CD8-positive, alpha-beta memory T cell (primary cell): ENCODE measurements around the gene FHL3. TPM values are rescaled to one million over a fixed set of nuclear protein-coding genes. Genes with fewer than 3 reads are reported as not detected.
"Not testable (repeated sequence)": the region's sequence is repeated elsewhere in the genome, so short reads cannot be mapped to it uniquely, and the experiment has no call there.

Source experiments
- CTCF ChIA-PET: fragments of 350-600 bp; sonication (Branson Sonifier 250); formaldehyde crosslinking; loops from one replicate; lab custom pipeline; 2021; ENCODE audit warnings: antibody characterized with exemption; lab: Charles Lee
- POLR2A ChIA-PET: fragments of 350-600 bp; sonication (Branson Sonifier 250); formaldehyde crosslinking; loops from one replicate; lab custom pipeline; 2021; ENCODE audit warnings: antibody characterized with exemption; lab: Charles Lee
- DNase-seq, 5 donors: peaks; one replicate each; pipeline versions ENCODE4 v3.0.0 to v3.0.0-alpha.2; 2020 to 2022; ENCODE audit warnings: mixed read lengths in 1 of 5
- H3K27ac ChIP-seq: one replicate; pipeline ENCODE4 v1.7.0; 2013; ENCODE audit warnings: low read depth, mild to moderate bottlenecking, low read length, moderate library complexity
- H3K27me3 ChIP-seq: 2 replicates; pipeline ENCODE4 v1.7.0; 2013; ENCODE audit warnings: low read length, mild to moderate bottlenecking; ENCODE audit not compliant: insufficient read depth, poor library complexity, severe bottlenecking
- H3K36me3 ChIP-seq: 2 replicates; pipeline ENCODE4 v1.7.0; 2013; ENCODE audit warnings: mild to moderate bottlenecking, low read length, moderate library complexity; ENCODE audit not compliant: insufficient read depth
- H3K4me1 ChIP-seq: 2 replicates; pipeline ENCODE4 v1.7.0; 2013; ENCODE audit warnings: mild to moderate bottlenecking, low read length, moderate library complexity; ENCODE audit not compliant: insufficient read depth
- H3K4me3 ChIP-seq: 2 replicates; pipeline ENCODE4 v1.7.0; 2013; ENCODE audit warnings: mild to moderate bottlenecking, low read length
- H3K9me3 ChIP-seq: 2 replicates; pipeline ENCODE4 v1.7.0; 2013; ENCODE audit warnings: mild to moderate bottlenecking, low read length
- H3K27ac Mint-ChIP-seq, 8 donors: one replicate each; pipeline ENCODE4 v1.8.0; 2020 to 2021; ENCODE audit warnings: mixed read lengths in 8 of 8, mild to moderate bottlenecking in 6 of 8, inconsistent platforms in 3 of 8, moderate library complexity in 3 of 8
- H3K27me3 Mint-ChIP-seq, 2 donors: one replicate each; pipeline ENCODE4 v1.8.0; 2020 to 2021; ENCODE audit warnings: mixed read lengths in 2 of 2, mild to moderate bottlenecking in 1 of 2, moderate library complexity in 1 of 2
- H3K36me3 Mint-ChIP-seq, 3 donors: one replicate each; pipeline ENCODE4 v1.8.0; 2020 to 2021; ENCODE audit warnings: mixed read lengths in 3 of 3, inconsistent platforms in 1 of 3, mild to moderate bottlenecking in 1 of 3
- H3K4me1 Mint-ChIP-seq, 3 donors: one replicate each; pipeline ENCODE4 v1.8.0; 2020 to 2021; ENCODE audit warnings: mixed read lengths in 3 of 3, inconsistent platforms in 1 of 3, mild to moderate bottlenecking in 1 of 3
- H3K4me3 Mint-ChIP-seq, 7 donors: one replicate each; pipeline ENCODE4 v1.8.0; 2020 to 2021; ENCODE audit warnings: mixed read lengths in 7 of 7, mild to moderate bottlenecking in 6 of 7, moderate library complexity in 4 of 7, inconsistent platforms in 2 of 7
- H3K9me3 Mint-ChIP-seq, 5 donors: one replicate each; pipeline ENCODE4 v1.8.0; 2020 to 2022; ENCODE audit warnings: mixed read lengths in 5 of 5, mild to moderate bottlenecking in 3 of 5, moderate library complexity in 2 of 5, inconsistent platforms in 1 of 5
- polyA plus RNA-seq: library from polyadenylated mRNA; unstranded; fragments of 300-500 nt; fragmentation: Illumina TruSeq; gene quantifications from one replicate; pipeline ENCODE4 v1.2.3, GENCODE V29; 2021
- total RNA-seq, 2 experiments: library from RNA; stranded (reverse); gene quantifications; one replicate each; pipeline ENCODE4 v1.2.3, GENCODE V29; 2021

Gene FHL3
- total and polyA plus RNA-seq, 3 experiments from 2014 or later, result 15.4 to 19.7 (median 17.5) TPM

DNA sequence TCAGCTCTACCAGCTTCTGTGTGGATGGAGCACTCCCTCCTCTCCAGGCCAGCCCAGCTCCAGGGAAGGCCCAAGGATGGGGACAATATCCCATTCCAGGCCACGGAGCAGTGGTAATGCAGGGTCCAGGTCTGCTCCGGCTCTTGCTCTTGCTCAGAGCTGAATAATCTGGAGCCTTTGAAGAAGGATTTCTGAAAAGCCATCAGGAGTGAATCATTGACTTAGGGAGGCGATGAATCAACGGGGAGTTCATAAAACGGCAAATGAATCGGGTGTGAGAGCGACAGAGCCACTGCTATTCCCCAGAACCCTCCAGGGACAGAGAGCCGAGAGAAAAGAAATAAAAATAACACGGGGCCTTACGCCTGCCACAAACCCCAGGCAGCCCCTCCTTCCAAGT lies 33.5 kb upstream of the FHL3 start:
- H3K9me3 Mint-ChIP-seq, result peaks cover 0 to 2% (median 0%) of the 10 kb centered on the region in 5 donors
- no peak overlapping the region for H3K4me3 ChIP-seq
- H3K36me3 Mint-ChIP-seq, result no peaks in the 10 kb centered on the region
- DNase-seq, result no peak
- H3K4me1 Mint-ChIP-seq, result peaks cover 1 to 6% (median 3%) of the 10 kb centered on the region in 3 donors
- H3K36me3 ChIP-seq, result no peaks in the 10 kb centered on the region
- peaks cover 22% of the 10 kb centered on the region for H3K27me3 ChIP-seq
- H3K9me3 ChIP-seq, result no peaks in the 10 kb centered on the region
- peaks cover 37 to 55% of the 10 kb centered on the region in 2 donors for H3K27me3 Mint-ChIP-seq
- CTCF ChIA-PET, result interaction anchor here (1.1 kb wide), 1 partner anchor 10 kb away, joined by 3 read pairs; no protein-coding TSS in a partner anchor
- H3K4me1 ChIP-seq, result no peaks in the 10 kb centered on the region
- no peak overlapping the region for H3K27ac Mint-ChIP-seq
- H3K4me3 Mint-ChIP-seq, result no peak overlapping the region
- POLR2A ChIA-PET, result no interaction called here
- H3K27ac ChIP-seq, result no peak overlapping the region

DNA sequence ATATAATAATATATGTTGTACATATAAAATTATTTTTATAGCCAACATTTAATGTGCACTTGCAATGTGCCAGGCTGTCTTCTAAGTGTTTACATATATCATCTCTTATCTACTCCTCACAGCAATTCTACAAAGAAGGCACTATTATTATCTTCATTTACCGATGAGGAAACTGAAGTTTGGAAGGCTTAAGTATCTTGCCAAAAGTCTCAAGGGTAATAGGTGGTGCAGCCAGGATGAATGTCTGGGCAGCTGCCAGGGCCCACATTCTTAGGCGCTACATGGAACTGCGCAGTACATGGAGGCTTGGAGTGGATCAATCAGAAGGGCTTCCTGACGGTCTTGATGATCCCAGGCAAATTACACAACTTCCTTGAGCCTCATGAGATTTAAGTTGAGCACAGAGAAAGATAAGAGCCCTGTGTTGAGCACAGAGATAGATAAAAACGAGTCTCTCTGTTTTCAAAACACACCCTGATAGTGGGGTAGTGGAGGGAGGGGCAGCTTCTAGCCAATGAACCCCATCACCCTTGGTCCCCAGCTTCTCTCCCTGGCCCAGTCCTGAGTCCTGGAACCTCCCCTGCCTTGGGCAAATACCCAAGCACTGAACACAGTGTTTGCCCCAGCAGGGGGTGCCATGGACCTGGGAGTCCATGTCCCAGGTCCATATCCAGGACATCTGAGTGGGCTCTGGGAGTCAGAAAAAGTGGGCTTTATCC lies 32.1 kb upstream of the FHL3 start:
- Histone ChIP-seq H3K27ac (no peak overlapping the region), H3K36me3 (no peaks in the 10 kb centered on the region), H3K4me1 (no peaks in the 10 kb centered on the region), H3K9me3 (no peaks in the 10 kb centered on the region), H3K4me3 (no peak overlapping the region), H3K27me3 (peaks cover 8% of the 10 kb centered on the region)
- POLR2A ChIA-PET, result no interaction called here
- Mint-ChIP-seq H3K9me3 (peaks cover 0 to 2% (median 0%) of the 10 kb centered on the region in 5 donors), H3K36me3 (no peaks in the 10 kb centered on the region), H3K4me3 (no peak overlapping the region), H3K27me3 (peaks cover 23 to 40% of the 10 kb centered on the region in 2 donors), H3K27ac (no peak overlapping the region), H3K4me1 (no peaks in the 10 kb centered on the region)
- CTCF ChIA-PET, result no interaction called here
- DNase-seq, result no peak

DNA sequence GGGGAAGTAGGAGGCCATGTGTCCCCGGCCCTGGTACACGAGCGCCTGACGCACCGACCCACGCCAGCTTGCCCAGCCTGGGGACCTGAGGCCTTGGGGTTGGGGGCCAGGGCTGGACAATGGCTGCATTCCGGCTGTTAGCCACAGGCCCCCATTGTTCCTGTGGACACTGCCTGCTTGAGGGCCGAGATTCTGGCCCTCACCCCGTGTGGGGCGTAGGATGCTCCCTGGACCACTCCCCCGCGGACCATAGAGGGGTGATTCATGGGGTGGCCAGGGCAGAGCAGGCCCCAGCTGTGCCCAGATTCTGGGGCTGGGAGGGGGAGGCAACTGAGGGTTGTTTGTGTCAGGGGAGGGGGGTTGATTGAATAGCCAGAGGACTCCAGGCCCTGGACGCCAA lies 29.6 kb upstream of the FHL3 start:
- ChIA-PET CTCF (no interaction called here), POLR2A (no interaction called here)
- H3K4me3 ChIP-seq, result no peak overlapping the region
- no peaks in the 10 kb centered on the region for H3K27me3 ChIP-seq
- peaks cover 15% of the 10 kb centered on the region for H3K4me1 ChIP-seq
- H3K36me3 Mint-ChIP-seq, result no peaks in the 10 kb centered on the region
- peaks cover 0 to 2% (median 0%) of the 10 kb centered on the region in 5 donors for H3K9me3 Mint-ChIP-seq
- H3K9me3 ChIP-seq, result no peaks in the 10 kb centered on the region
- no peak for DNase-seq
- H3K4me1 Mint-ChIP-seq, result peaks cover 13 to 18% (median 16%) of the 10 kb centered on the region in 3 donors
- H3K4me3 Mint-ChIP-seq, result no peak overlapping the region
- H3K36me3 ChIP-seq, result no peaks in the 10 kb centered on the region
- H3K27ac Mint-ChIP-seq, result no peak overlapping the region
- H3K27me3 Mint-ChIP-seq, result peaks cover 9 to 18% of the 10 kb centered on the region in 2 donors
- no peak overlapping the region for H3K27ac ChIP-seq

DNA sequence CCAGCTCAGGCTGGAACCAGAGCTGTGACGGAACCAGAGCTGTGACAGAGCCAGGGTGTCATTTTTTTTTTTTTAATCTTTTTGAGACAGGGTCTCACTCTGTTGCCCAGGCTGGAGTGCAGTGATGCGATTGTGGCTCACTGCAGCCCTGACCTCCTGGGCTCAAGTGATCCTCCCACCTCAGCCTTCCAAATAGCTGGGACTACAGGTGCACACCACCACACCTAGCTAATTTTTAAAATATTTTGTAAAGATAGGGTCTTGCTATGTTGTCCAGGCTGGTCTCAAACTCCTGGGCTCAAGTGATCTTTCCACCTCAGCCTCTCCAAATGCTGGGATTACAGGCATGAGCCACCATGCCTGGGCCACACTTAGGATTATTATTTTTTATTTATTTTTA lies 27.7 kb upstream of the FHL3 start:
- H3K4me3 Mint-ChIP-seq, H3K27me3 Mint-ChIP-seq, H3K27ac Mint-ChIP-seq, H3K27me3 ChIP-seq, H3K9me3 Mint-ChIP-seq, H3K9me3 ChIP-seq, H3K27ac ChIP-seq, H3K36me3 ChIP-seq, DNase-seq, H3K36me3 Mint-ChIP-seq, H3K4me3 ChIP-seq, POLR2A ChIA-PET: not testable (repeated sequence)
- CTCF ChIA-PET, result interaction anchor here (1.4 kb wide), 1 partner anchor 9 kb away, joined by 3 read pairs; no protein-coding TSS in a partner anchor
- H3K4me1 Mint-ChIP-seq, result peaks cover 26 to 37% (median 33%) of the 10 kb centered on the region in 3 donors
- peaks cover 29% of the 10 kb centered on the region for H3K4me1 ChIP-seq

DNA sequence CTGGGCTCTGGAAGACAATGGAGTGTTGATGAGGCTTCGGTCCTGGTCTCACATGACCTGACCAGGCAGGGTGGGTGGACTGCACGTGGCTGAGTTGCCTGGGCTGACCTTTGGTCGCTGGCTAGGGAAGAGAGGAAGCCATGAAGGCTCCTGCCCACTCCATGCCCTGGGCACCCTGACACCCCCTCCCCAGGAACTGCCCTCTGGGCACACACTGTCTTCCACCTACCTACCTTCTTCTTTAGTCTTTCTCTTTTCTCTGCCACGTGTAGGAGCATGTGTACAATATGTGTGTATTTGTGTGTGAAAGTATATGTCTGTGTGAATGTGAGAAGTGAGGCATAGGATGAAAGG lies 26.2 kb upstream of the FHL3 start:
- no peak for DNase-seq
- CTCF ChIA-PET, result no interaction called here
- H3K27me3 ChIP-seq, result no peaks in the 10 kb centered on the region
- no peaks in the 10 kb centered on the region for H3K9me3 ChIP-seq
- peak overlapping the region in 2 of 8 donors; percentile 2 to 5 for H3K27ac Mint-ChIP-seq
- H3K4me3 ChIP-seq, result no peak overlapping the region
- H3K36me3 Mint-ChIP-seq, result peaks cover 0 to 3% (median 0%) of the 10 kb centered on the region in 3 donors
- H3K4me1 Mint-ChIP-seq, result peaks cover 32 to 50% (median 38%) of the 10 kb centered on the region in 3 donors
- H3K36me3 ChIP-seq, result no peaks in the 10 kb centered on the region
- peaks cover 0 to 2% (median 0%) of the 10 kb centered on the region in 5 donors for H3K9me3 Mint-ChIP-seq
- H3K27ac ChIP-seq, result no peak overlapping the region
- peaks cover 0 to 3% of the 10 kb centered on the region in 2 donors for H3K27me3 Mint-ChIP-seq
- H3K4me1 ChIP-seq, result peaks cover 29% of the 10 kb centered on the region
- H3K4me3 Mint-ChIP-seq, result no peak overlapping the region
- POLR2A ChIA-PET, result no interaction called here

DNA sequence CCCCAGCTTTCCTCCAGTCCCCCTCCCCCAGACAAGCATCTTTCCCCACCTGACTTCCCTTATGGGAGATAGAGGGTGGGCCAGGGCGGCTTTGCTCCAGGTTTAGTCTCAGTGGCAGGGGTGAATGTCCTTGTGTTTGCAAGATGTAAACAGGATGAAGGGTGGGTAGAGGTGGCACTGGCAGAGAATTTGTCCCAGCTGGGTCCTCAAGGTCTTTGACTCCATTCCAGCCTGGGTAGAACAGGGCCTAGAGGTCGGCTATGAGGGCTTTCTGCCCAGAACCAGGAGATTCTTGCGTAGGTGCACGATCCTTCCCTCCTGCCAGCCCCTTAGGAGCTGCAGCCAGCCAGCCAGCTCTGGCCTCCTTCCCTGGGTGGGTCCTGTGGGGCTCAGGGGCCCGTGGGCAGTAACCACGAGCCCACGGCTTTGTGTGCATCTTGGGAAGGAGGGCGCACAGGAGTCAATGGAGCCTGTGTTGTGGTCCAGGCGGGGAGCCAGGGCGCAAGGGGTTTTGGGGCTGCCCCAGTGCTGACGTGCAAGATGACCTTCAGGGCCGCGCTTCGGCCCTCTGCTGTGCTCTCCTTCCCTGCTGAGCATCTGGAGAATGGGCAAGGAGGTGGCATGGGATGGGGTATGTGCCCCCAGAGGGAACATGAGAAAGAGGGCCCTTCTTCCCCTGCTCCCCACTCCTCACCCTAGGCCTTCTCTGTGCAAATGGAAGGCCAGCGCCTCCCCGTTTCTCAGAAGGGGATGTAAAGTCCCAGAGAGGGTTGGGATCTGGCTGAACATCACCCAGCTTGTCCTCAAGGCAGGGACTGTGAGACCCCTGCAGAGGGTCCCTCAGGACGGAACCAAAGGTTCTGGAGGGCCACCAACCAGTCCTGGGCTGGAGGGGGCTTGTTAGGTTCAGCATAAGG lies 25.5 kb upstream of the FHL3 start:
- H3K4me3 ChIP-seq, result no peak overlapping the region
- Mint-ChIP-seq H3K27ac (peak overlapping the region in 7 of 8 donors; percentile 26 to 83 (median 62)), H3K9me3 (peaks cover 0 to 1% (median 0%) of the 10 kb centered on the region in 5 donors), H3K36me3 (peaks cover 0 to 9% (median under 1%) of the 10 kb centered on the region in 3 donors), H3K4me3 (peak overlapping the region in 6 of 7 donors; percentile 13 to 69 (median 58)), H3K27me3 (peaks cover 0 to 3% of the 10 kb centered on the region in 2 donors), H3K4me1 (peaks cover 32 to 50% (median 38%) of the 10 kb centered on the region in 3 donors)
- ChIA-PET POLR2A (interaction anchor here (0.6 to 1.4 kb wide), 2 partner anchors 15 to 16 kb away, joined by 3 to 4 read pairs; partner anchors contain the start of gene POU3F1), CTCF (interaction anchor here (1.0 kb wide), 3 partner anchors 10 to 39 kb away, joined by 3 to 4 read pairs (median 3); no protein-coding TSS in a partner anchor)
- no peak for DNase-seq
- H3K36me3 ChIP-seq, result peaks cover 1% of the 10 kb centered on the region
- H3K27ac ChIP-seq, result no peak overlapping the region
- H3K4me1 ChIP-seq, result peaks cover 29% of the 10 kb centered on the region
- no peaks in the 10 kb centered on the region for H3K27me3 ChIP-seq
- H3K9me3 ChIP-seq, result no peaks in the 10 kb centered on the region

DNA sequence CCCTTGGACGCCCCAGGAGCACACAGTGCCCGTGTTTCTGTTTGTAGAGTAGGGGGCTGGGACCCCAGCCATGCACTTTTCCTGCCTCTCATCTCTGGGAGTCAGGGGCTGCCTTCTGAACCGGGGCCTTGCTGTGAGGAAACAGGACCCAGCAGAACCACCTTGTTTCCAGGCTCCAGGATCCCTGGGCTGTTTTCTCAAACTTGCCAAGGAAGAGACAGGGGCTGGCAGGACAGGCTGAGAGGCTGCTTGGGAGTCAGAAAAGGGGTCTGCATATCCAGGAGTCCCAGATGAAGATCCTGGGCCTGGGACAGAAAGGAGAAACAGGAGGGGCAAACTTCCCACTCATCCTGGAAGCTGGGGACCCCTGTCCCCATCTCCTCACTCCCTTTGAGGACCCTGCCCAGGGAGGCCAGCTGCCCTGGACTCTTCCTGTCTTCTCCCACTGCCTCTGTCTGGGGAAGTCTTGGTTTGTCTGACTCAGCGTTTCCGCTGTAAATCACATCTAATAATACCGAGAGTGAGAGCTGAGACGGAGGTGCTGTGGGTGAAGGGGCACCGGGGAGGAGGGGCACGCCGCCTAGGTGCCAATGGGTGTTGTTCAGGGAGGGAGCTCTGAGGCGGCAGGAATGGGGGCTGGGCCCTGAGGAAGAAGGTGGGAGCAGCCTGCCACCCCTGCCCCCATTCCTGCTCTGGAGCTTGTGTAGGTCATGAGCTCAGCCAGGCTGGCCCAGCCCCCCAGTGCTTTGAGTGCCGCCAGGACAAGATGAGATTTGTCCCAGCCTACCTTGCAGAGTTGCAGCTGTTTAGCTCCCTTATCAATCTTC lies 24.6 kb upstream of the FHL3 start:
- Histone ChIP-seq H3K27me3 (no peaks in the 10 kb centered on the region), H3K27ac (no peak overlapping the region), H3K36me3 (peaks cover 11% of the 10 kb centered on the region), H3K4me1 (peaks cover 29% of the 10 kb centered on the region), H3K4me3 (no peak overlapping the region), H3K9me3 (no peaks in the 10 kb centered on the region)
- H3K36me3 Mint-ChIP-seq, result peaks cover 0 to 19% (median 5%) of the 10 kb centered on the region in 3 donors
- peak overlapping the region in 6 of 7 donors; percentile 51 to 77 (median 62) for H3K4me3 Mint-ChIP-seq
- peak overlapping the region in 7 of 8 donors; percentile 62 to 85 (median 83) for H3K27ac Mint-ChIP-seq
- CTCF ChIA-PET, result interaction anchor here (1.0 kb wide), 3 partner anchors 11 to 40 kb away, joined by 3 to 4 read pairs (median 3); no protein-coding TSS in a partner anchor
- peak in 3 of 5 donors; percentile 27 to 70 (median 56) for DNase-seq
- peaks cover 0 to 3% of the 10 kb centered on the region in 2 donors for H3K27me3 Mint-ChIP-seq
- POLR2A ChIA-PET, result interaction anchor here (0.6 to 1.4 kb wide), 2 partner anchors 16 to 17 kb away, joined by 3 to 4 read pairs; partner anchors contain the start of gene POU3F1
- no peaks in the 10 kb centered on the region for H3K9me3 Mint-ChIP-seq
- H3K4me1 Mint-ChIP-seq, result peaks cover 32 to 50% (median 38%) of the 10 kb centered on the region in 3 donors
